MCF 10A (cell line): ENCODE data around the gene KIFC3. TPM values are rescaled to one million over a fixed set of nuclear protein-coding genes. Genes with fewer than 3 reads are reported as not detected.

Experiments
- BruUV-seq: library from RNA; stranded (reverse); fragments of 400-500 nt; replicated peaks from 2 replicates; lab custom pipeline; 2021; lab: Mats Ljungman, UMichigan
- CTCF ChIA-PET: fragments of 300-600 bp; sonication (Branson Sonifier 250); formaldehyde crosslinking; extraction: SDS; loops from one replicate; lab custom pipeline; 2021; ENCODE audit warnings: antibody characterized with exemption, inconsistent platforms; lab: Yijun Ruan, JAX
- POLR2A ChIA-PET: fragments of 300-600, 350-650 bp; sonication (Branson Sonifier 250); formaldehyde crosslinking; extraction: SDS; loops from one replicate; lab custom pipeline; 2020; ENCODE audit warnings: antibody characterized with exemption, inconsistent platforms; lab: Yijun Ruan, JAX
- DNase-seq: peaks from one replicate; pipeline ENCODE4 v3.0.0-alpha.2; 2018; ENCODE audit not compliant: unreplicated experiment
- H3K27ac Mint-ChIP-seq: one replicate; pipeline ENCODE4 v1.8.0; 2022; ENCODE audit warnings: mild to moderate bottlenecking, low read depth, mixed read lengths; ENCODE audit not compliant: unreplicated experiment
- H3K27me3 Mint-ChIP-seq: one replicate; pipeline ENCODE4 v1.8.0; 2022; ENCODE audit warnings: mixed read lengths; ENCODE audit not compliant: insufficient read depth, unreplicated experiment
- H3K36me3 Mint-ChIP-seq: one replicate; pipeline ENCODE4 v1.8.0; 2022; ENCODE audit warnings: mild to moderate bottlenecking, moderate library complexity, mixed read lengths; ENCODE audit not compliant: insufficient read depth, unreplicated experiment
- H3K4me1 Mint-ChIP-seq: one replicate; pipeline ENCODE4 v1.8.0; 2022; ENCODE audit warnings: mixed read lengths; ENCODE audit not compliant: insufficient read depth, unreplicated experiment
- H3K4me3 Mint-ChIP-seq: one replicate; pipeline ENCODE4 v1.8.0; 2022; ENCODE audit warnings: mild to moderate bottlenecking, moderate library complexity, mixed read lengths; ENCODE audit not compliant: unreplicated experiment
- H3K9me3 Mint-ChIP-seq: one replicate; pipeline ENCODE4 v1.8.0; 2022; ENCODE audit warnings: mixed read lengths; ENCODE audit not compliant: unreplicated experiment
- intact Hi-C: fragments of 100-400 bp; cut with micrococcal nuclease; formaldehyde crosslinking; loops from 2 replicates; pipeline ENCODE4 v1.14.1; 2022
- total RNA-seq: library from RNA; stranded (reverse); gene quantifications from 2 replicates; pipeline ENCODE4 v1.2.3, GENCODE V29; 2022
- TF ChIP-seq, protein P1 (sequence below): fragments of 200-600 bp; IDR thresholded peaks from one replicate; pipeline ENCODE4 v1.8.0; 2022; ENCODE audit warnings: antibody characterized with exemption, mild to moderate bottlenecking; ENCODE audit not compliant: unreplicated experiment

KIFC3 gene
- total RNA-seq, 1 experiment from 2014 or later: 120 TPM

DNA sequence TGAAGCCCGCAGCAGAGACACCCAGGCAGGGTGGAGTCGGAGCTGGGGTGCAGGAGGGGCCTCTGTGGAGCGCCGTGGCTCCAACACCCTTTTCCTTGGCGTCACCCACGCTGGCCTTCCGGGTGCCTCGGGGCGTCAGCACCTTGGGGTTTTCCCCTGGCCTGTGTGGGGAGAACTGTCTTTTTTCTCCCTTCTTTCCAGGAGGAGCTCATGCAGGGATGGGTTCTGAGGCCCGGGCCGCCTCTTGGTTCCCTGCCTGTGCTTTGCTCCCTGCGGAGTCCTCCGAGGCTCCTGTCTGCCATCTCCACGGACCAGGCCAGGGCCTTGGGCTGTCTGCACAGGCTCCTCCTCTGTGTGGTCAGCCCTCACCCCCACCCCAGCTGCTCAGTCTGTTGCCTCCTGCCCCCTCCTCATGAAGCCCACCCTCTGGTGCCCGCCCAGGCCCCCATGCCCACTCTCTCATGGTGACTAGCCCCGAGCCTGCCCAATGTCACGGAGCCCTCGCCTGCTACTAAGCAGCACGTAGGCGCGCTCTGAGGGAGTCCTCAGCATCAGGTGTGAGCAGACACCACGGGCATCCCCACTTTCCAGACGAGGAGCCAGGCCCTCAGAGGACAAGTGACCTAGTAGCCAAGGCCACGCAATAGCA, 61.7 kb downstream of the KIFC3 start:
- DNase-seq: no peak
- intact Hi-C loops: no loop called here
- no peaks in the 10 kb centered on the region for H3K27me3 Mint-ChIP-seq
- no peaks in the 10 kb centered on the region for H3K9me3 Mint-ChIP-seq
- BruUV-seq: no TSS peak
- ChIA-PET POLR2A (no interaction called here), CTCF (interaction anchor here (0.5 to 1.7 kb wide), 6 partner anchors 10 to 243 kb away, joined by 3 to 5 read pairs (median 4); no protein-coding TSS in a partner anchor)
- no peak overlapping the region for H3K4me3 Mint-ChIP-seq
- peaks cover 11% of the 10 kb centered on the region for H3K4me1 Mint-ChIP-seq
- H3K27ac Mint-ChIP-seq: no peak overlapping the region
- TF ChIP-seq, protein P1, sequence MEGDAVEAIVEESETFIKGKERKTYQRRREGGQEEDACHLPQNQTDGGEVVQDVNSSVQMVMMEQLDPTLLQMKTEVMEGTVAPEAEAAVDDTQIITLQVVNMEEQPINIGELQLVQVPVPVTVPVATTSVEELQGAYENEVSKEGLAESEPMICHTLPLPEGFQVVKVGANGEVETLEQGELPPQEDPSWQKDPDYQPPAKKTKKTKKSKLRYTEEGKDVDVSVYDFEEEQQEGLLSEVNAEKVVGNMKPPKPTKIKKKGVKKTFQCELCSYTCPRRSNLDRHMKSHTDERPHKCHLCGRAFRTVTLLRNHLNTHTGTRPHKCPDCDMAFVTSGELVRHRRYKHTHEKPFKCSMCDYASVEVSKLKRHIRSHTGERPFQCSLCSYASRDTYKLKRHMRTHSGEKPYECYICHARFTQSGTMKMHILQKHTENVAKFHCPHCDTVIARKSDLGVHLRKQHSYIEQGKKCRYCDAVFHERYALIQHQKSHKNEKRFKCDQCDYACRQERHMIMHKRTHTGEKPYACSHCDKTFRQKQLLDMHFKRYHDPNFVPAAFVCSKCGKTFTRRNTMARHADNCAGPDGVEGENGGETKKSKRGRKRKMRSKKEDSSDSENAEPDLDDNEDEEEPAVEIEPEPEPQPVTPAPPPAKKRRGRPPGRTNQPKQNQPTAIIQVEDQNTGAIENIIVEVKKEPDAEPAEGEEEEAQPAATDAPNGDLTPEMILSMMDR: no peak
- peaks cover 15% of the 10 kb centered on the region for H3K36me3 Mint-ChIP-seq

DNA sequence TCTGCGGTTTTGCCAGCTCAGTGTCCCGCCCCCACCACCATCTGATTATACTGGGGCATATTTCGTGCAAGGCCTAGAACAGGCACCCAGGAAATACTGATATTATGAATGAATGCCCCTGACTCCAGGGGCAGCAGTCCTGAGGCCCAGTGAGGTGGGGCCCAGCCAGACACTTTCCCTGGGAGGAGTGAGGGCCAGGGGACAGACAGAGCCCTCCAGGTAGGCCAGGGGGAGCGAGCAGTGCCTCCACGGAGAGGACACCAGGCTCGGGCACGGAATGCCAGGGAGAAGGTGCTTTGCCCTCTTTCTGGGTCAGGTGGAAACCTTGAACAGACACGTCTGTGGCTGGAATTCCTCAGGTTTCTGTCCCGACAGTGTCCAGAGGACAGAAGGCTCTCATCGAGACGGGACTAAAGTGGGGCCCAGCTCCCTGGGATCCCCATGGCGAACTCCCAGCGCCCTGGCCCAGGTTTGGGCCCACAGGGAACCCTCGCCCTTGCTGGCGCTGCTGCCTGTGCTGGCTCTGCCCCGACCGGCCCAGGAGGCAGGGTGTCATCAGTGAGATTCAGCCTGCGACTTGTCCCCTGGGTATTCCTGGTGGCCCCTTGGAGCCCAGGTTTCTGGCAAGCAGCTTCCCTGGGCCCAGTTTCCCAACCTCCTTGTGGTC, 62.4 kb downstream of the KIFC3 start:
- Mint-ChIP-seq H3K27ac (no peak overlapping the region), H3K27me3 (no peaks in the 10 kb centered on the region), H3K4me3 (no peak overlapping the region), H3K36me3 (peaks cover 12% of the 10 kb centered on the region), H3K9me3 (no peaks in the 10 kb centered on the region), H3K4me1 (peaks cover 11% of the 10 kb centered on the region)
- TF ChIP-seq, protein P1: no peak
- BruUV-seq: no TSS peak
- POLR2A ChIA-PET: no interaction called here
- no peak for DNase-seq
- intact Hi-C loops: loop anchor here (5.0 kb wide), 1 partner anchor 148 kb away; no protein-coding TSS in a partner anchor
- CTCF ChIA-PET: interaction anchor here (1.7 kb wide), 1 partner anchor 140 kb away, joined by 5 read pairs; no protein-coding TSS in a partner anchor

DNA sequence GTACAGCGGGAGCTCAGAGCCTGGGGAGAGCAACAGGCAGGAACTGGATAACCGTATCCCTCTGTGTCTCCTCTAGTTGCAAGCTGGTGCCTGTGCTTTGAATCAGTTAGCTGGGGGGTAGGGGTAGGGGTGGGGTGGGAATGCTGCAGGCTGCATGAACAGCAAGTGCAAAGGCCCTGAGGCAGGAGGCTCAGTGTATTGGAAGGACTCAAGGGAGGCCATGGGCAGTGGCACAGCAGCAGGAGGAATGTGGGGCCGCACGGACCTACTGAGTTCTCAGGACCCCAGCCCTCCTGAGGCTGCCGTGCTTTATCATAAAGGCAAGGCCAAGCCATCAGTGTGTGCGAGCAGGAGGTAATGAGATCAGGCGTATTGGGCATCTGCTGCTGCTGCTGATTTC, 63.4 kb downstream of the KIFC3 start:
- CTCF ChIA-PET: interaction anchor here (1.1 to 1.2 kb wide), 2 partner anchors 17 to 148 kb away, joined by 3 read pairs; no protein-coding TSS in a partner anchor
- Mint-ChIP-seq H3K4me1 (peaks cover 11% of the 10 kb centered on the region), H3K9me3 (no peaks in the 10 kb centered on the region), H3K36me3 (peaks cover 5% of the 10 kb centered on the region), H3K27me3 (no peaks in the 10 kb centered on the region), H3K4me3 (no peak overlapping the region), H3K27ac (no peak overlapping the region)
- no TSS peak for BruUV-seq
- intact Hi-C loops: loop anchor here (5.0 kb wide), 1 partner anchor 147 kb away; no protein-coding TSS in a partner anchor
- TF ChIP-seq, protein P1: no peak
- POLR2A ChIA-PET: no interaction called here
- DNase-seq: no peak
